LNCAP (cell line): ENCODE results near the gene RNF144B.

ENCODE experiments used
- TF ChIP-seq, protein P1 (sequence below): fragments of 450-650 bp; IDR thresholded peaks from 2 replicates; pipeline ENCODE4 v1.5.1; 2017; ENCODE audit warnings: mild to moderate bottlenecking

Gene RNF144B

DNA sequence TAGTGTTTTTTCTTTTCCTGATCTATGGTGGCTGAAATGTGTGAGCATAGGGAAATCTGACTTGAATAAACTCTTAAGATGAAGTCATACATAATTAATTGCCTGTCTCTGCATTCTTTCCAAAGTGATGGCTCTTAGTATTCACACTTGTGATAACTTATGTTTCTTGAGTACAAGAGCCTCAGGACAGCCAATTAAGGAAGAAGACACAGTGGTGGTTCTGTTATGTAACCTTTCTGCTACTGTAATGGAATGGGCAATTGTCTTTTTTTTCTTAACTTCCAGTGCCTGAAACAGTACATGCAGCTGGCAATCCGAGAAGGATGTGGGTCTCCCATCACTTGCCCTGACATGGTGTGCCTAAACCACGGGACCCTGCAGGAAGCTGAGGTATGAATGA lies 40.1 kb downstream of the RNF144B start:
- TF ChIP-seq, protein P1, sequence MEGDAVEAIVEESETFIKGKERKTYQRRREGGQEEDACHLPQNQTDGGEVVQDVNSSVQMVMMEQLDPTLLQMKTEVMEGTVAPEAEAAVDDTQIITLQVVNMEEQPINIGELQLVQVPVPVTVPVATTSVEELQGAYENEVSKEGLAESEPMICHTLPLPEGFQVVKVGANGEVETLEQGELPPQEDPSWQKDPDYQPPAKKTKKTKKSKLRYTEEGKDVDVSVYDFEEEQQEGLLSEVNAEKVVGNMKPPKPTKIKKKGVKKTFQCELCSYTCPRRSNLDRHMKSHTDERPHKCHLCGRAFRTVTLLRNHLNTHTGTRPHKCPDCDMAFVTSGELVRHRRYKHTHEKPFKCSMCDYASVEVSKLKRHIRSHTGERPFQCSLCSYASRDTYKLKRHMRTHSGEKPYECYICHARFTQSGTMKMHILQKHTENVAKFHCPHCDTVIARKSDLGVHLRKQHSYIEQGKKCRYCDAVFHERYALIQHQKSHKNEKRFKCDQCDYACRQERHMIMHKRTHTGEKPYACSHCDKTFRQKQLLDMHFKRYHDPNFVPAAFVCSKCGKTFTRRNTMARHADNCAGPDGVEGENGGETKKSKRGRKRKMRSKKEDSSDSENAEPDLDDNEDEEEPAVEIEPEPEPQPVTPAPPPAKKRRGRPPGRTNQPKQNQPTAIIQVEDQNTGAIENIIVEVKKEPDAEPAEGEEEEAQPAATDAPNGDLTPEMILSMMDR, result no peak

DNA sequence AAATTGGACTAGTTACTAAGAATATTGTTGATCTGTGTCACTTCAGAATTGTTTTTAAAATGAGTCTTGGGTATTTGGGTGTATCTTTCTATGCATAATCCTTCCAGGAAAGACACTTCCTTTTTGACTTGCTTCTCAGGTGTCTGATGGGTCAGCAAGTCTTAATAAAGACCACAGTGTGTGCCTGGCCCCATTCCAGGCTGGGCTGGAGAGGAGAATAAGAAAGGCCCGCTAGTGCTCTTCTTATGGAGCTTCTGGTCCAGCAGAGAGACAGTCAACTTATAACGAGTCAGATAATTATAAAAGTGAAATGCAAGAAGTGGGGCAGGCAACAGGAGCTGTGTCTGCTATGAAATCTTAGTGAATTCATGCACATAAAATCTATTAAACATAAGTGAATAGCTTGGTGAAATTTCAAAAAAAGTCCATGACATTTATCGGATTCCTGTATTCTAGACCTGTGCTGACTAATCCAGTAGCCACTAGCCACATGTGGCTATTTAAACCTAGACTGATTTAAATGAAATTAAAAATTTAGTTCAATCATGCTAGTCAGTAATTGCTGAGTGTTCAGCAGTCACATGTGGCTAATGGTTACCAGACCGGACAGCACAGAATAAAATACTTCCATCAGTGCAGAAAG lies 42.6 kb downstream of the RNF144B start:
- TF ChIP-seq, protein P1, result no peak

DNA sequence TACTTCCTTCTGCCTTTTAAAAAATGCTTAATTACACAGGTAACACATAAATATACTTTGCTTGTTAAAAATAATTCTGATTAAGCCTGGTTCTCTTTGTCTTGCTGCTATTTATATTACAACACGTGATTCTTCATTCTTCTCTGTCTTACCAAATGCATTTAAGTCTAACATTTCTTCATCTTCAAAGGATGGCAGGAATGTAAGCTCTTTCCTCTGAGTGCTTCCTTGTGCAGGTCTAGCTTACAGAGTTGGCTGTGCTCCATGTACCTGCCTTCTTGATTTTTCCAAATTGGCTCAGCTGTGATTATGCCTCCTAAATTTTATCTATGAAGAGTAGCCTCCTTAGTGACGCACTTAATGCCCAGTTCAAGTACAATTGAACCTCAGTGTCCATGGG lies 44.4 kb downstream of the RNF144B start:
- TF ChIP-seq, protein P1, result no peak

DNA sequence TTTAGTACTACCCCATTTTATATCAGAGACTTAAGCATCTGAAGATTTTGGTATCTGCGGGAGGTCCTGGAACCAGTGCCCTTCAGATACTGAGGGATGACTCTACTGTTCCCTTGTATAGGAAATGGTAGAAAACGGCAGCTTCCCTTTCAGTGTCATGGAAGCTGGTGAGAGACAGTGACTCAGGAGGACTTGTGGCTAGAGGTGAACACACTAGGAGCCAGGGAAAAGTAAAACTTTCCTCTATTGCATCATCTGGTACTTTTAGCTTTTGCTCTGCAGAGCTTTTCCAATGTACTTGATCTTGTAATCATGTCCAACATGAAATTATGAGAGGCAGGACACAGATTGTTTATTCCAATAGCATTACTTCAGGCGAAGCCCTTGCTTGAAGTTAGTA lies 45.0 kb downstream of the RNF144B start:
- TF ChIP-seq, protein P1, result no peak

DNA sequence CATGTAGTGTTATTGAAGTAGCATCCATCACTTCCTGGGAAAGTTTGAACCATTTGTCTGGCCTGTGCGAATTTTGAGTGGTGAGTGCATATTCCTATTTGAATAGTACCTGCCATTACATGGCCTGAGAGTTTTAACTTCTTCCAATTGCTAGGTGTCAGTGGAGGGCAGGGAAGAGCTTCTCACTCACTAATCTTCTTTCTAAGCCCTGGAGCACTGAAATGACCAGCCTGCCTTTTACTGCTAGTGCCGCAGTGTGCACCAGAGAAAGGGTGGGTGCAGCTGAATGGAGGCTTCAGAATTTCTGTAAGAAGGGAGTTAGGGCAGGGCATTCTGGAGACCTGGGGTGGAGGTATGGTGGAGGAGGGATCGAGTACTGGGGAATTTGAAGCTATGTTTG lies 45.5 kb downstream of the RNF144B start:
- TF ChIP-seq, protein P1, result no peak

- TF ChIP-seq, protein P1, result no peak
These were observed 45.9 kb downstream of the RNF144B start for GRCh38 chr6:18433059-18433458.

- TF ChIP-seq, protein P1, result no peak
These were observed 49.2 kb downstream of the RNF144B start for GRCh38 chr6:18436341-18436740.

DNA sequence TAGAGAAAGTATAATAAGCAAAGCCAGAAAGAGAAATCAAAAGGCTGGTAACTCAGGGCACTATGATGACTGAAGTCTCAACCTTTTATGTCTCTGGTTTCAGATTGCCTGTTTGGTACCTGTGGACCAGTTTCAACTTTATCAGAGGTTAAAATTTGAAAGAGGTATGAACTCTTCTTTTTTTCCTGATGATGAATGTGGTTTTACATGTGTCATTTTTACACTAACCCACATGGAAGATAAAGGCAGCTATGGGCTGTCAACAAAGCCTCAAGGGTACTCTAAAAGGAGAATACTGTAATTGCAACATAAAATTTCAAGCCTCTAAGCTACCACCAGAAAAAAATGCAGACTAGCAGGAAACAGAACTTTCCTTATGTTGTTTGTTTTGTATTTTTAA lies 52.4 kb downstream of the RNF144B start:
- TF ChIP-seq, protein P1, result no peak
